Endothelial cell (in vitro differentiated cells): ENCODE measurements around the gene CTBP2. TPM values are rescaled to one million over a fixed set of nuclear protein-coding genes. Genes with fewer than 3 reads are reported as not detected.

ENCODE experiments used
- DNase-seq: peaks from one replicate; pipeline ENCODE4 v3.0.0; 2021; ENCODE audit warnings: low spot score
- H3K27ac Mint-ChIP-seq: one replicate; pipeline ENCODE4 v1.8.0; 2021; ENCODE audit warnings: mixed read lengths, inconsistent platforms; ENCODE audit not compliant: unreplicated experiment
- H3K27me3 Mint-ChIP-seq: one replicate; pipeline ENCODE4 v1.8.0; 2021; ENCODE audit warnings: mild to moderate bottlenecking, moderate library complexity, mixed read lengths, inconsistent platforms; ENCODE audit not compliant: unreplicated experiment
- H3K36me3 Mint-ChIP-seq: one replicate; pipeline ENCODE4 v1.8.0; 2021; ENCODE audit warnings: mild to moderate bottlenecking, low read depth, mixed read lengths, inconsistent platforms; ENCODE audit not compliant: unreplicated experiment
- H3K4me1 Mint-ChIP-seq: one replicate; pipeline ENCODE4 v1.8.0; 2021; ENCODE audit warnings: mild to moderate bottlenecking, mixed read lengths, inconsistent platforms; ENCODE audit not compliant: unreplicated experiment
- H3K4me3 Mint-ChIP-seq: one replicate; pipeline ENCODE4 v1.8.0; 2021; ENCODE audit warnings: mild to moderate bottlenecking, mixed read lengths, inconsistent platforms; ENCODE audit not compliant: unreplicated experiment
- H3K9me3 Mint-ChIP-seq: one replicate; pipeline ENCODE4 v1.8.0; 2021; ENCODE audit warnings: mixed read lengths, inconsistent platforms; ENCODE audit not compliant: unreplicated experiment
- CTCF ChIP-seq: fragments of 200-600 bp; sonication (generic); IDR thresholded peaks from one replicate; pipeline ENCODE4 v1.5.0; 2021; ENCODE audit warnings: antibody characterized with exemption; ENCODE audit not compliant: unreplicated experiment
- long read RNA-seq: library from polyadenylated mRNA; unstranded; transcript quantifications from one replicate; pipeline ENCODE4 v2.0.0, GENCODE V29; 2020; ENCODE audit not compliant: unreplicated experiment
- total RNA-seq: library from RNA; stranded (reverse); fragmentation: NEBNext Ultra II Directional; extraction: Animal tissue kit (Norgen Biotek cat#: 25700); gene quantifications from one replicate; pipeline ENCODE4 v1.2.1, GENCODE V29; 2021; ENCODE audit not compliant: unreplicated experiment

CTBP2 gene
- total RNA-seq, result 145 TPM
- long read RNA-seq, full-length matches to known transcripts, result 2 of 19 reads
- long read RNA-seq, partial matches to known transcripts, result 4 of 19 reads
- long read RNA-seq, other reads (novel, unspliced or antisense), result 13 of 19 reads

GRCh38 chr10:125159932-125160855 lies at the start of gene CTBP2:
CTBP2 (minus strand) TSS chr10:125160563.
- no peak within 1 kb of the TSS for H3K27ac Mint-ChIP-seq
- H3K36me3 Mint-ChIP-seq, result peaks cover 7% of the 10 kb centered on the region
- H3K27me3 Mint-ChIP-seq, result peaks cover 14% of the 10 kb centered on the region
- no peaks in the 10 kb centered on the region for H3K9me3 Mint-ChIP-seq
- H3K4me1 Mint-ChIP-seq, result peaks cover 31% of the 10 kb centered on the region
- TF ChIP-seq CTCF, result no peak
- H3K4me3 Mint-ChIP-seq, result peak within 1 kb of the TSS; percentile 91
- DNase-seq, result peak; percentile 49

DNA sequence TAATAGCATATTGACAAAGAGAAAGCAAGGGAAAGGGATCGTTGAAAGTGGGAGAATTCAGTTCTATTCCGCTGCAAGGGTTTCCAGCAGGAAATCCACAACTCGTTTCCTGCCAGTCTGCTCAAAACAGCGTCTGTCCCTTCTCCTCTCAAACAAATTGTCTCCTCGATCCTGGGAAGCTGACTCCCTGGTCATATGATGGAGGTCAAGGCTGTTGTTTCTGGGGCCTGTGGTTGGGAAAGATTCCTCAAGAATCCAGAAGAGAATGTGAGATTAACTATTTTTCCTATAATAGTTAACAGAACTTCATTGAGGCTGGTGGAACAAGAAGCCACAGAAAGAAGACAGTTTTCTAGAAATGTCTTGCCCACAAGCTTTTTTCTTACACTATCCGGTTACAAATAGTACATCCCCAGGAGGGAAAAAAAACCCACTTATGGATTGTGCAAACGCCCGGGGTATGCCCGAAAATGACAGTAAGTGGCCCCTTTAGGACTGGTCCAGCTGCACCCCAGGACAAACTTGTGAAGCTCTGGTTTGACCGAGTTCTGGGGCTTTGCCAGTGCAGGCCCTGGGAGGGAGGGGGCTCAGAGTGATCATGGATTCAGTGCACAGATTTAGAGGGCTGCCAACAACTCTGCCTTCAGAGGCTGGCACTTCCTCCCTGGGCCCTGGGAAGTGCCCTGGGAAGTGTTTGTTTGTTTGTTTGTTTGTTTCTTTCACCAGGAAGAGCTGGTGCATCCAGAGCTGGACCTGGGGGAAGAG lies 49.4 kb upstream of the CTBP2 start:
- DNase-seq, result peak; percentile 20
- Mint-ChIP-seq H3K27me3 (peaks cover 8% of the 10 kb centered on the region), H3K4me3 (no peak overlapping the region), H3K4me1 (peaks cover 34% of the 10 kb centered on the region), H3K9me3 (no peaks in the 10 kb centered on the region), H3K27ac (peak overlapping the region; percentile 96), H3K36me3 (no peaks in the 10 kb centered on the region)
- no peak for TF ChIP-seq CTCF

- Mint-ChIP-seq H3K4me3 (no peak overlapping the region), H3K36me3 (no peaks in the 10 kb centered on the region), H3K27me3 (peaks cover 10% of the 10 kb centered on the region), H3K9me3 (no peaks in the 10 kb centered on the region), H3K27ac (peak overlapping the region; percentile 96), H3K4me1 (peaks cover 34% of the 10 kb centered on the region)
- no peak for TF ChIP-seq CTCF
- no peak for DNase-seq
These were observed 48.6 kb upstream of the CTBP2 start for GRCh38 chr10:125208854-125209565.

DNA sequence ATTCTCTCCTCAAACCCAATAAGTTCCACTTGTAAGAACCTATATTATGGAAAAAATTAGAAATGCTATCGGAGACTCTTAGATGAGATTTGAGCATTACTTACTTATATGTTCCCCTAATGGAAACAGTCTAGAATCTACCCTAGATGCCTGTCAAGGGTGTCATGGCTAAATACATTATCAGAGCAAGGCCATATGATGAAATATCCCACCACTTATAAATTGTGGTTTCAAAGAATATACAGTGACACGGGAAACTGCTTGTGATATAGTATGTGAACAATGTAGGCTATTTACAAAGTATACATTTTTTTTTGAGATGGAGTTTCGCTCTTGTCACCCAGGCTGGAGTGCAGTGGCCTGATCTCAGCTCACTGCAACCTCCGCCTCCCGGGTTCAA lies 46.3 kb upstream of the CTBP2 start:
- Mint-ChIP-seq H3K27me3 (peaks cover 12% of the 10 kb centered on the region), H3K4me1 (peaks cover 34% of the 10 kb centered on the region), H3K27ac (no peak overlapping the region), H3K4me3 (no peak overlapping the region), H3K9me3 (no peaks in the 10 kb centered on the region), H3K36me3 (no peaks in the 10 kb centered on the region)
- DNase-seq, result no peak
- TF ChIP-seq CTCF, result no peak
